ENCODE data around the gene SBNO1.
"Not testable (repeated sequence)": the region's sequence is repeated elsewhere in the genome, so short reads cannot be mapped to it uniquely, and the experiment has no call there.

The SBNO1 gene

GRCh38 chr12:123388951-123389559 lies 24.4 kb upstream of the SBNO1 start:
- DNase-seq (ENCODE audit: low read depth), result no peak

- DNase-seq (ENCODE audit: low read depth), result no peak
These were observed 23.7 kb upstream of the SBNO1 start for GRCh38 chr12:123388177-123388950.

GRCh38 chr12:123387508-123388176 lies 23.0 kb upstream of the SBNO1 start:
- no peak for DNase-seq (ENCODE audit: low read depth)

GRCh38 chr12:123385536-123385935 lies 20.9 kb upstream of the SBNO1 start:
- DNase-seq (ENCODE audit: low read depth), result not testable (repeated sequence)

GRCh38 chr12:123384994-123385376 lies 20.3 kb upstream of the SBNO1 start:
- no peak for DNase-seq (ENCODE audit: low read depth)

GRCh38 chr12:123384318-123384993 lies 19.8 kb upstream of the SBNO1 start:
- no peak for DNase-seq (ENCODE audit: low read depth)

- DNase-seq (ENCODE audit: low read depth), result no peak
These were observed 18.0 kb upstream of the SBNO1 start for GRCh38 chr12:123382684-123383083.

- DNase-seq (ENCODE audit: low read depth), result no peak
These were observed 14.7 kb upstream of the SBNO1 start for GRCh38 chr12:123379391-123379790.

- not testable (repeated sequence) for DNase-seq (ENCODE audit: low read depth)
These were observed 7.8 kb upstream of the SBNO1 start for GRCh38 chr12:123372415-123372814.

- DNase-seq (ENCODE audit: low read depth), result not testable (repeated sequence)
These were observed 7.2 kb upstream of the SBNO1 start for GRCh38 chr12:123371667-123372368.

GRCh38 chr12:123369229-123369628 lies 4.6 kb upstream of the SBNO1 start:
- DNase-seq (ENCODE audit: low read depth), result no peak

GRCh38 chr12:123368431-123368830 lies 3.8 kb upstream of the SBNO1 start:
- not testable (repeated sequence) for DNase-seq (ENCODE audit: low read depth)

GRCh38 chr12:123367511-123367910 lies 2.9 kb upstream of the SBNO1 start:
- DNase-seq (ENCODE audit: low read depth), result no peak

- DNase-seq (ENCODE audit: low read depth), result peak; percentile 94
These were observed 624 bp upstream of the SBNO1 start for GRCh38 chr12:123365025-123365917.

GRCh38 chr12:123363740-123364531 lies 711 bp downstream of the SBNO1 start:
- DNase-seq (ENCODE audit: low read depth), result no peak

GRCh38 chr12:123363390-123363739 lies 1.3 kb downstream of the SBNO1 start:
- DNase-seq (ENCODE audit: low read depth), result no peak

- no peak for DNase-seq (ENCODE audit: low read depth)
These were observed 6.6 kb downstream of the SBNO1 start for GRCh38 chr12:123358035-123358434.

GRCh38 chr12:123356159-123356670 lies 8.4 kb downstream of the SBNO1 start:
- DNase-seq (ENCODE audit: low read depth), result no peak

GRCh38 chr12:123354600-123354999 lies 10.0 kb downstream of the SBNO1 start:
- no peak for DNase-seq (ENCODE audit: low read depth)

- DNase-seq (ENCODE audit: low read depth), result no peak
These were observed 13.3 kb downstream of the SBNO1 start for GRCh38 chr12:123351349-123351748.
